ENCODE measurements around the gene NACA.
"Not testable (repeated sequence)": the region's sequence is repeated elsewhere in the genome, so short reads cannot be mapped to it uniquely, and the experiment has no call there.

Gene NACA

GRCh38 chr12:56761812-56762211 is 36.7 kb upstream of the NACA start:
- TF ChIP-seq, protein P1, sequence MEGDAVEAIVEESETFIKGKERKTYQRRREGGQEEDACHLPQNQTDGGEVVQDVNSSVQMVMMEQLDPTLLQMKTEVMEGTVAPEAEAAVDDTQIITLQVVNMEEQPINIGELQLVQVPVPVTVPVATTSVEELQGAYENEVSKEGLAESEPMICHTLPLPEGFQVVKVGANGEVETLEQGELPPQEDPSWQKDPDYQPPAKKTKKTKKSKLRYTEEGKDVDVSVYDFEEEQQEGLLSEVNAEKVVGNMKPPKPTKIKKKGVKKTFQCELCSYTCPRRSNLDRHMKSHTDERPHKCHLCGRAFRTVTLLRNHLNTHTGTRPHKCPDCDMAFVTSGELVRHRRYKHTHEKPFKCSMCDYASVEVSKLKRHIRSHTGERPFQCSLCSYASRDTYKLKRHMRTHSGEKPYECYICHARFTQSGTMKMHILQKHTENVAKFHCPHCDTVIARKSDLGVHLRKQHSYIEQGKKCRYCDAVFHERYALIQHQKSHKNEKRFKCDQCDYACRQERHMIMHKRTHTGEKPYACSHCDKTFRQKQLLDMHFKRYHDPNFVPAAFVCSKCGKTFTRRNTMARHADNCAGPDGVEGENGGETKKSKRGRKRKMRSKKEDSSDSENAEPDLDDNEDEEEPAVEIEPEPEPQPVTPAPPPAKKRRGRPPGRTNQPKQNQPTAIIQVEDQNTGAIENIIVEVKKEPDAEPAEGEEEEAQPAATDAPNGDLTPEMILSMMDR (IDR thresholded peaks at IDR 0.05; ENCODE audit: extremely low read depth, missing control alignments), result no peak
- no peak for DNase-seq (ENCODE audit: low spot score)

DNA sequence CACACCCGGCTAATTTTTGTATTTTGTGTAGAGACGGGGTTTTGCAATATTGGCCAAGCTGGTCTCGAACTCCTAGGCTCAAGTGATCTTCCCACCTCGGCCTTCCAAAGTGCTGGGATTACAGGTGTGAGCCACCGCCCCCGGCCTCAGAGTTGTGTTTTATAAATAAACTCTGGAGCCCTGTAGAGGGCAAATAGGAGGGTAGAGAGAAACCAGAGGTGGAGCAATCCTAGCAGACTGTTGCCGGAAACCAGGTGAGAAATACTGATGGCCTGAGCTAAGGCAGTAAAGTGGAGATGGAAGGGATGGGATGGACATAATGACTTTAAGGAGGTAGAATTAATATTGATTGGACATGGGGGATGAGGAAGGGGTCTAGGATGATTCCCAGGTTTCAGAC is 35.4 kb upstream of the NACA start:
- TF ChIP-seq, protein P1 (IDR thresholded peaks at IDR 0.05; ENCODE audit: extremely low read depth, missing control alignments), result no peak

GRCh38 chr12:56759263-56759908 is 34.3 kb upstream of the NACA start:
- no peak for DNase-seq (ENCODE audit: low spot score)
- TF ChIP-seq, protein P1 (IDR thresholded peaks at IDR 0.05; ENCODE audit: extremely low read depth, missing control alignments), result no peak

More for the DNA sequence above, 35.4 kb upstream of the NACA start:
- no peak for DNase-seq (ENCODE audit: low spot score)

GRCh38 chr12:56758728-56759262 is 33.7 kb upstream of the NACA start:
- no peak for DNase-seq (ENCODE audit: low spot score)
- TF ChIP-seq, protein P1 (IDR thresholded peaks at IDR 0.05; ENCODE audit: extremely low read depth, missing control alignments), result no peak

GRCh38 chr12:56757971-56758370 is 32.9 kb upstream of the NACA start:
- DNase-seq (ENCODE audit: low spot score), result not testable (repeated sequence)

- TF ChIP-seq, protein P1 (IDR thresholded peaks at IDR 0.05; ENCODE audit: extremely low read depth, missing control alignments), result no peak
- DNase-seq (ENCODE audit: low spot score), result no peak
Observed at GRCh38 chr12:56753566-56753965, 28.5 kb upstream of the NACA start.

GRCh38 chr12:56751712-56752598 is 26.9 kb upstream of the NACA start, which contains the start of gene PRIM1:
PRIM1 (minus strand) TSS chr12:56752323; CDS start chr12:56752298, 25 bp downstream.
- TF ChIP-seq, protein P1 (IDR thresholded peaks at IDR 0.05; ENCODE audit: extremely low read depth, missing control alignments), result no peak
- peak; percentile 90 for DNase-seq (ENCODE audit: low spot score)

GRCh38 chr12:56750596-56750995 is 25.5 kb upstream of the NACA start:
- not testable (repeated sequence) for DNase-seq (ENCODE audit: low spot score)
